A673 (cell line): ENCODE measurements around the gene TLCD3B. TPM values are rescaled to one million over a fixed set of nuclear protein-coding genes. Genes with fewer than 3 reads are reported as not detected.

ENCODE experiments used
- BruUV-seq: library from RNA; stranded (reverse); fragments of 400-500 nt; replicated peaks from 2 replicates; lab custom pipeline; 2021; lab: Mats Ljungman, UMichigan
- CTCF ChIA-PET: fragments of 300-600 bp; sonication (Branson Sonifier 250); formaldehyde crosslinking; loops from one replicate; lab custom pipeline; 2022; ENCODE audit warnings: antibody characterized with exemption; lab: Charles Lee
- POLR2A ChIA-PET: fragments of 300-600 bp; sonication (Branson Sonifier 250); formaldehyde crosslinking; loops from one replicate; lab custom pipeline; 2022; ENCODE audit warnings: antibody characterized with exemption; ENCODE audit not compliant: low non-redundant PET; lab: Charles Lee
- DNase-seq: peaks from one replicate; pipeline ENCODE4 v3.0.0-alpha.2; 2015; ENCODE audit warnings: low spot score
- H3K27ac ChIP-seq: fragments of 200-600 bp; sonication (generic); 2 replicates; pipeline ENCODE4 v1.5.1; 2016; ENCODE audit warnings: mixed run types, low read depth, mild to moderate bottlenecking, mixed read lengths, antibody characterized with exemption, low read length; ENCODE audit not compliant: poor library complexity, severe bottlenecking
- H3K27me3 ChIP-seq: fragments of 200-600 bp; sonication (generic); replicated peaks from 2 replicates; pipeline ENCODE4 v1.6.1; 2017; ENCODE audit warnings: mixed run types, low read depth, mild to moderate bottlenecking, mixed read lengths, antibody characterized with exemption, low read length; ENCODE audit not compliant: insufficient read depth, poor library complexity
- H3K36me3 ChIP-seq: fragments of 200-600 bp; sonication (generic); 2 replicates; pipeline ENCODE4 v1.6.1; 2016; ENCODE audit warnings: mixed run types, mild to moderate bottlenecking, mixed read lengths, antibody characterized with exemption, low read length; ENCODE audit not compliant: insufficient read depth, poor library complexity, severe bottlenecking
- H3K4me1 ChIP-seq: fragments of 200-600 bp; sonication (generic); 2 replicates; pipeline ENCODE4 v1.6.1; 2017; ENCODE audit warnings: mixed run types, mild to moderate bottlenecking, mixed read lengths, antibody characterized with exemption, low read length; ENCODE audit not compliant: insufficient read depth, poor library complexity, severe bottlenecking
- H3K4me3 ChIP-seq: fragments of 200-600 bp; sonication (generic); 2 replicates; pipeline ENCODE4 v1.5.1; 2016; ENCODE audit warnings: low read depth, mixed run types, mild to moderate bottlenecking, mixed read lengths, low read length; ENCODE audit not compliant: poor library complexity, severe bottlenecking
- H3K9me3 ChIP-seq: fragments of 200-600 bp; sonication (generic); 2 replicates; pipeline ENCODE4 v1.6.1; 2016; ENCODE audit warnings: mixed run types, low read depth, mild to moderate bottlenecking, mixed read lengths, antibody characterized with exemption, low read length; ENCODE audit not compliant: poor library complexity, severe bottlenecking
- CTCF ChIP-seq: fragments of 300-800, 200-600 bp; sonication (generic); conservative IDR thresholded peaks from 2 replicates; pipeline ENCODE4 v1.5.1; 2017; ENCODE audit warnings: low read depth, mild to moderate bottlenecking, antibody characterized with exemption, low read length, moderate library complexity, mixed read lengths
- EZH2 ChIP-seq: fragments of 200-600 bp; sonication (generic); IDR thresholded peaks from 2 replicates; pipeline ENCODE4 v1.6.1; 2017; ENCODE audit warnings: borderline replicate concordance, low read depth, mild to moderate bottlenecking, mixed read lengths, antibody characterized with exemption, low read length; ENCODE audit not compliant: poor library complexity, severe bottlenecking
- intact Hi-C: fragments of 100-400 bp; cut with micrococcal nuclease; formaldehyde crosslinking; loops from one replicate; pipeline ENCODE4 v1.10.0; 2022; ENCODE audit not compliant: unreplicated experiment
- total RNA-seq: library from RNA; stranded (reverse); gene quantifications from 2 replicates; pipeline ENCODE4 v1.2.3, GENCODE V29; 2021

Gene TLCD3B
- total RNA-seq, 1 experiment from 2014 or later: 1.9 TPM

- intact Hi-C loops: no loop called here
- ChIA-PET CTCF (no interaction called here), POLR2A (no interaction called here)
- peak; percentile 36 for DNase-seq
- Histone ChIP-seq H3K27ac (peak overlapping the region; percentile 91), H3K4me3 (peak overlapping the region; percentile 66), H3K4me1 (peaks cover 16% of the 10 kb centered on the region), H3K36me3 (peaks cover 41% of the 10 kb centered on the region), H3K27me3 (no peaks in the 10 kb centered on the region), H3K9me3 (no peaks in the 10 kb centered on the region)
- TF ChIP-seq EZH2 (no peak), CTCF (no peak)
- BruUV-seq: no TSS peak
These were observed 36.3 kb downstream of the TLCD3B start for GRCh38 chr16:29994600-29995323.

- TSS peak; percentile 82 for BruUV-seq
- DNase-seq: no peak
- CTCF ChIA-PET: interaction anchor here (0.6 kb wide), 1 partner anchor 29 kb away, joined by 3 read pairs; no protein-coding TSS in a partner anchor
- Histone ChIP-seq H3K4me1 (peaks cover 16% of the 10 kb centered on the region), H3K36me3 (peaks cover 45% of the 10 kb centered on the region), H3K27me3 (no peaks in the 10 kb centered on the region), H3K27ac (peak overlapping the region; percentile 91), H3K4me3 (peak overlapping the region; percentile 66), H3K9me3 (no peaks in the 10 kb centered on the region)
- intact Hi-C loops: no loop called here
- TF ChIP-seq CTCF (no peak), EZH2 (no peak)
- POLR2A ChIA-PET: no interaction called here
These were observed 37.0 kb downstream of the TLCD3B start for GRCh38 chr16:29993903-29994599.

GRCh38 chr16:29993191-29993902, 37.7 kb downstream of the TLCD3B start:
- peaks cover 16% of the 10 kb centered on the region for H3K4me1 ChIP-seq
- TF ChIP-seq EZH2 (no peak), CTCF (no peak)
- peak overlapping the region; percentile 91 for H3K27ac ChIP-seq
- H3K36me3 ChIP-seq: peaks cover 46% of the 10 kb centered on the region
- POLR2A ChIA-PET: no interaction called here
- H3K9me3 ChIP-seq: no peaks in the 10 kb centered on the region
- no peaks in the 10 kb centered on the region for H3K27me3 ChIP-seq
- no peak overlapping the region for H3K4me3 ChIP-seq
- intact Hi-C loops: no loop called here
- BruUV-seq: no TSS peak
- CTCF ChIA-PET: interaction anchor here (0.6 kb wide), 2 partner anchors 28 to 158 kb away, joined by 3 read pairs; no protein-coding TSS in a partner anchor
- DNase-seq: no peak
